Bone marrow (tissue), 2 donors: ENCODE results near the gene CGREF1.

ENCODE experiments used
- DNase-seq, 2 donors: peaks; one replicate each; lab custom pipeline; 2025; lab: John Stamatoyannopoulos, UW

CGREF1 gene

GRCh38 chr2:27073782-27074181 is 45.1 kb downstream of the CGREF1 start:
- DNase-seq = no peak

GRCh38 chr2:27072920-27073319 is 46.0 kb downstream of the CGREF1 start:
- no peak for DNase-seq

- no peak for DNase-seq
Measured at GRCh38 chr2:27071990-27072830, 46.7 kb downstream of the CGREF1 start.

GRCh38 chr2:27071277-27071989 is 47.5 kb downstream of the CGREF1 start, which contains the start of gene OST4:
TSS of gene OST4 (minus strand) at chr2:27071654.
- DNase-seq = peak; percentile 48 to 74

- DNase-seq = no peak
Measured at GRCh38 chr2:27070653-27071276, 48.2 kb downstream of the CGREF1 start.

GRCh38 chr2:27069961-27070618 is 48.8 kb downstream of the CGREF1 start:
- DNase-seq = no peak

GRCh38 chr2:27069436-27069835 is 49.5 kb downstream of the CGREF1 start:
- no peak for DNase-seq

GRCh38 chr2:27067385-27067784 is 51.5 kb downstream of the CGREF1 start:
- DNase-seq = no peak

- DNase-seq = no peak
Measured at GRCh38 chr2:27065128-27065527, 53.8 kb downstream of the CGREF1 start.

GRCh38 chr2:27060323-27060722 is 58.6 kb downstream of the CGREF1 start:
- no peak for DNase-seq

GRCh38 chr2:27059141-27059820 is 59.6 kb downstream of the CGREF1 start:
- DNase-seq = no peak

- no peak for DNase-seq
Measured at GRCh38 chr2:27058210-27058609, 60.7 kb downstream of the CGREF1 start.

- no peak for DNase-seq
Measured at GRCh38 chr2:27057184-27057583, 61.7 kb downstream of the CGREF1 start.

GRCh38 chr2:27054721-27055120 is 64.2 kb downstream of the CGREF1 start:
- no peak for DNase-seq

GRCh38 chr2:27053776-27054175 is 65.2 kb downstream of the CGREF1 start:
- no peak for DNase-seq

GRCh38 chr2:27053321-27053720 is 65.6 kb downstream of the CGREF1 start:
- DNase-seq = no peak

- no peak for DNase-seq
Measured at GRCh38 chr2:27051902-27052645, 66.9 kb downstream of the CGREF1 start.

GRCh38 chr2:27050996-27051901 is 67.7 kb downstream of the CGREF1 start, which contains the start of gene AGBL5:
TSS of gene AGBL5 (plus strand) at chr2:27051668. CDS start at chr2:27052959, 1,291 bp downstream.
- DNase-seq = peak; percentile 87 to 89
